Heart left ventricle (tissue), 16 donors: ENCODE results near the gene COL4A4. TPM values are rescaled to one million over a fixed set of nuclear protein-coding genes. Genes with fewer than 3 reads are reported as not detected.

Source experiments
- ATAC-seq, 4 donors: fragments of 200-7000 bp; cut with Tn5 transposase; one replicate each; pipeline ENCODE4 v1.9.1; 2020 to 2022; ENCODE audit warnings: moderate library complexity in 4 of 4, mild to moderate bottlenecking in 3 of 4, moderate number of reproducible peaks in 1 of 4
- DNase-seq, 5 donors: peaks; one replicate each; pipeline ENCODE4 v3.0.0-alpha.2; 2020
- H3K27ac ChIP-seq, 12 donors: fragments of 200-600 bp; sonication (generic) in 4 of 12; one replicate each; pipeline versions ENCODE4 v1.5.0 to v1.8.0; 2016 to 2022; ENCODE audit warnings: mild to moderate bottlenecking in 2 of 12
- H3K27me3 ChIP-seq, 9 donors: fragments of 200-600 bp; sonication (generic) in 2 of 9; one replicate each; pipeline versions ENCODE4 v1.5.1 to v1.8.0; 2016 to 2022; ENCODE audit warnings: mild to moderate bottlenecking in 3 of 9
- H3K36me3 ChIP-seq, 9 donors: fragments of 200-600 bp; sonication (generic) in 2 of 9; one replicate each; pipeline versions ENCODE4 v1.5.0 to v1.8.0; 2018 to 2022; ENCODE audit warnings: mild to moderate bottlenecking in 2 of 9
- H3K4me1 ChIP-seq, 12 donors: fragments of 200-600 bp; sonication (generic) in 4 of 12; one replicate each; pipeline versions ENCODE4 v1.5.0 to v1.8.0; 2016 to 2022; ENCODE audit warnings: mild to moderate bottlenecking in 3 of 12
- H3K4me3 ChIP-seq, 12 donors: fragments of 200-600 bp; sonication (generic) in 4 of 12; one replicate each; pipeline versions ENCODE4 v1.5.0 to v1.8.0; 2017 to 2022; ENCODE audit warnings: mild to moderate bottlenecking in 9 of 12, moderate library complexity in 4 of 12
- H3K9me3 ChIP-seq, 12 donors: fragments of 200-600 bp; sonication (generic) in 4 of 12; one replicate each; pipeline versions ENCODE4 v1.5.0 to v1.8.0; 2016 to 2022; ENCODE audit warnings: mild to moderate bottlenecking in 1 of 12
- POLR2A ChIP-seq, 2 donors: fragments of 450-650 bp; IDR thresholded peaks; one replicate each; pipeline ENCODE4 v1.6.1; 2017; ENCODE audit warnings: antibody characterized with exemption in 2 of 2, mild to moderate bottlenecking in 2 of 2, moderate library complexity in 2 of 2
- WGBS, 4 donors: extraction: QIAGEN DNeasy Blood & Tissue Kit in 2 of 4; methylation state at CpG; one replicate each; pipeline versions ENCODE4 v1.1.5 to v1.1.7; 2013 to 2018; 5-methylcytosine and 5-hydroxymethylcytosine counted together
- intact Hi-C, 10 donors: fragments of 100-400 bp; cut with DNase I; formaldehyde crosslinking; loops; one replicate each; pipeline versions ENCODE4 v1.11.1 to v1.14.2; 2022
- polyA plus RNA-seq, 2 donors: library from polyadenylated mRNA; stranded (reverse); fragments of 200-250 nt; gene quantifications; one replicate each; pipeline ENCODE4 v1.2.3, GENCODE V29; 2013
- total RNA-seq, 9 donors: library from RNA; depleted of rRNA in 2 of 9; stranded (reverse); fragments of >200 nt in 2 of 9; fragmentation: NEBNext Ultra II Directional in 3 of 9; extraction: Animal tissue kit (Norgen Biotek cat#: 25700) in 3 of 9; gene quantifications; one replicate each; pipeline versions ENCODE4 v1.1.0 to v1.2.4, GENCODE V29; 2016 to 2023
- TF ChIP-seq, protein P1 (sequence below), 12 donors: fragments of 200-600 bp; sonication (generic) in 4 of 12; IDR thresholded peaks; one replicate each; pipeline versions ENCODE4 v1.5.0 to v1.8.0; 2018 to 2022; ENCODE audit warnings: antibody characterized with exemption in 12 of 12, mild to moderate bottlenecking in 5 of 12
- donor health status: ischemic (EF 13 %, LVEDD 7.1; RV severe dilation, severe dysfunction).
- donor health status: healthy with polysubstance abuse.
- donor health status: DM: no; HTN: yes; CAD: no.
- donor health status: DM: no; HTN: no; CAD: no.
- donor health status: ischemic (EF 25% LVEDD 6.9; RV normal size, moderate dysfunction).
- donor health status: ischemic (EF 25% LVEDD 5.7; RV mildly dilated, moderate dysfunction).
- donor health status: healthy.
- donor health status: DM: yes; HTN: yes; CAD: no.
- donor health status: ischemic (EF 35%, LVEDD 5.7; RV mildly dilated, moderate dysfunction).
- donor health status: nonischemic (EF 11% LVEDD 7.7; RV severe dilation, severe dysfunction).
- donor health status: DM: yes; HTN: yes; CAD: no.
- donor health status: PGD.
- donor health status: ischemic (EF 29% LVEDD 5.4; RV normal size, mild dysfunction).
- donor health status: nonischemic (EF 23%, LVEDD 6.1; RV moderate dilation, normal function).

The COL4A4 gene
- total and polyA plus RNA-seq, 11 donors, result 1.0 to 9.9 (median 3.4) TPM

DNA sequence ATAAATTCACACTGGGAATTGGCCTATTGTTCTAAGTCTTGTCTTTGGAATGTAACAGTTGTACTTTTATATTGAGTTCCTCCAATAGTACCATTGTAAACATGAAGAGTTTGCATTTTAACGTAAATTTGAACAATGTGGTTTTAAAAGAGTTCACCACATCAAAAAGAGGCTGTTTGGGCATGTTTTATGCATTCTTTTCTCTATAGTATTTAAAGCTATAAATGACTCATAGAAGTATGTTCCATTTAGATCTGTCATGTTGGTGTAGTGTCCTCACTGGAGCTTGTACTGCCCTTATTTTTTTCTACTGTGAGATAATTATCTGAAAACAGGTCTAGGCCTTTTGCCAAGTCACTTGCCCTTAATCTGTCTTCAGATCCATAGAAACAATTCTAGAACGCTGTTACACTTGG is 186.2 kb downstream of the COL4A4 start:
- WGBS, 4 donors, result 80 to 91% (median 87%) methylated on average over 2 of the region's 2 CpGs
- no peak for TF ChIP-seq POLR2A (IDR thresholded peaks at IDR 0.05)
- TF ChIP-seq, protein P1, sequence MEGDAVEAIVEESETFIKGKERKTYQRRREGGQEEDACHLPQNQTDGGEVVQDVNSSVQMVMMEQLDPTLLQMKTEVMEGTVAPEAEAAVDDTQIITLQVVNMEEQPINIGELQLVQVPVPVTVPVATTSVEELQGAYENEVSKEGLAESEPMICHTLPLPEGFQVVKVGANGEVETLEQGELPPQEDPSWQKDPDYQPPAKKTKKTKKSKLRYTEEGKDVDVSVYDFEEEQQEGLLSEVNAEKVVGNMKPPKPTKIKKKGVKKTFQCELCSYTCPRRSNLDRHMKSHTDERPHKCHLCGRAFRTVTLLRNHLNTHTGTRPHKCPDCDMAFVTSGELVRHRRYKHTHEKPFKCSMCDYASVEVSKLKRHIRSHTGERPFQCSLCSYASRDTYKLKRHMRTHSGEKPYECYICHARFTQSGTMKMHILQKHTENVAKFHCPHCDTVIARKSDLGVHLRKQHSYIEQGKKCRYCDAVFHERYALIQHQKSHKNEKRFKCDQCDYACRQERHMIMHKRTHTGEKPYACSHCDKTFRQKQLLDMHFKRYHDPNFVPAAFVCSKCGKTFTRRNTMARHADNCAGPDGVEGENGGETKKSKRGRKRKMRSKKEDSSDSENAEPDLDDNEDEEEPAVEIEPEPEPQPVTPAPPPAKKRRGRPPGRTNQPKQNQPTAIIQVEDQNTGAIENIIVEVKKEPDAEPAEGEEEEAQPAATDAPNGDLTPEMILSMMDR (IDR thresholded peaks at IDR 0.05), result no peak
- no peak overlapping the region for H3K27ac ChIP-seq
- H3K4me3 ChIP-seq, result no peak overlapping the region
- H3K27me3 ChIP-seq, result no peaks in the 10 kb centered on the region
- ATAC-seq (no peak), DNase-seq (no peak)
- H3K9me3 ChIP-seq, result no peaks in the 10 kb centered on the region
- intact Hi-C loops, result no loop called here
- peaks cover 0 to 4% (median 0%) of the 10 kb centered on the region in 9 donors for H3K36me3 ChIP-seq
- H3K4me1 ChIP-seq, result peaks cover 0 to 4% (median 0%) of the 10 kb centered on the region in 12 donors

DNA sequence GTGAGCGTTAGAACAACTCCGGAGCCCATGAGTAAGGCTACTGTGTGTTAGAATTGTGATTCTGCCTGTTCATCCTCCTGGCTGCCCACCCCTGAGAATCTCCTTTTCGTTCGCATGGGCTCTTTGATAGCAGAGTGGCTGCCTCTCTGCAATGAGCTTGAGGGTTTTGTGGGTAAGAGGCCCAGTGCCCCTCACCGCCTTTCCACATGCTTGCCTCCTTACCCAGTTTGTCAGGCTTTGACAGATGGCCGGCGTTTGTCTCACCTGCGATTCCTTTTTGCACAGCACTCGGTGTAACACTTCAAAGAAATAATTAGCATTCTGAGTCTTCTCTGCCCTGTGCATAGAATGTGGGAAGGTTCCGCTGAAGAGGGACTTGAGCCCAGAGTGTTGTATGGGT is 190.2 kb downstream of the COL4A4 start:
- no peak overlapping the region for H3K27ac ChIP-seq
- no peak for DNase-seq
- H3K4me3 ChIP-seq, result no peak overlapping the region
- ATAC-seq, result no peak
- H3K4me1 ChIP-seq, result peaks cover 0 to 3% (median 0%) of the 10 kb centered on the region in 12 donors
- WGBS, 4 donors, result 89 to 94% (median 92%) methylated on average over 10 of the region's 10 CpGs
- no peaks in the 10 kb centered on the region for H3K27me3 ChIP-seq
- H3K9me3 ChIP-seq, result no peaks in the 10 kb centered on the region
- intact Hi-C loops, result no loop called here
- no peak for TF ChIP-seq POLR2A (IDR thresholded peaks at IDR 0.05)
- TF ChIP-seq, protein P1 (IDR thresholded peaks at IDR 0.05), result no peak
- peaks cover 0 to 4% (median 0%) of the 10 kb centered on the region in 9 donors for H3K36me3 ChIP-seq

DNA sequence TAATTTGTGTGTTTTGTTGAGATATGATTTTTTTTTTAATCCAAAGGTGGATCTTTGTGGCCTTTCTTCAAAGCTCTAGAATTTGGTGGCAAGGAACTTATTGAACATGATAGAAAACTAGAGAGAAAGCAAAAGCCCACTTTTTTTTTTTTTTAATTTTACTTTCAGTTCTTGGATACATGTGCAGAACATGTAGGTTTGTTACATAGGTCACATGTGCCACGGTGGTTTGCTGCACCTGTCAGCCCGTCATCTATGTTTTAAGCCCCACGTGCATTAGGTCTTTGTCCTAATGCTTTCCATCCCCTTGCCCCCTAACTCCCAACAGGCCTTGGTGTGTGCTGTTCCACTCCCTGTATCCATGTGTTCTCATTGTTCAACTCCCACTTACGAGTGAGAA is 192.2 kb downstream of the COL4A4 start:
- peaks cover 0 to 4% (median 0%) of the 10 kb centered on the region in 9 donors for H3K36me3 ChIP-seq
- ATAC-seq (no peak), DNase-seq (no peak)
- H3K4me1 ChIP-seq, result peaks cover 0 to 3% (median 0%) of the 10 kb centered on the region in 12 donors
- H3K27ac ChIP-seq, result no peak overlapping the region
- H3K4me3 ChIP-seq, result no peak overlapping the region
- H3K9me3 ChIP-seq, result peaks cover 0 to 6% (median 0%) of the 10 kb centered on the region in 12 donors
- H3K27me3 ChIP-seq, result no peaks in the 10 kb centered on the region
- TF ChIP-seq POLR2A (IDR thresholded peaks at IDR 0.05), result no peak
- TF ChIP-seq, protein P1 (IDR thresholded peaks at IDR 0.05), result no peak
- intact Hi-C loops, result no loop called here
- 92 to 96% (median 94%) methylated on average over 4 of the region's 4 CpGs for WGBS, 4 donors

DNA sequence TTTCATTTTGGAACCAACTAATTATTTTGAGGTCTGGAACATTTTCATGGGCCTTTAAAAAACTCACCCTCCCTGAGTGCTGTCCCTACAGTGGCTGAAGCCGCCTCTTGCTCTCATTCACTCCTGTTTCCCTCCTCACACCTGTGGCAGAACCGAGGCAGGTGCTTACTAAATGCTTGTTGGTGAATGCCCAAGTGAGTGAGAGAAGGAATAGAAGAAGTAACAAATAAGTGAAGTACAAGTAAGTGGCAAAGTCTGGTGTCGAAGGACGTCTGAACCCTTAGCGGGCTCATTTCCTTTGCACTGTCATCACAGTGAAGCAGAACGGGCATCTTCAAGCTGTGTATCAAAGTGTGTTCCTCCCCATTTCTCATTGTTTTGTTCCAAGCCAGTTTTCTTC is 192.9 kb downstream of the COL4A4 start:
- Histone ChIP-seq H3K4me1 (peaks cover 0 to 3% (median 0%) of the 10 kb centered on the region in 12 donors), H3K9me3 (peaks cover 0 to 6% (median 0%) of the 10 kb centered on the region in 12 donors), H3K36me3 (peaks cover 0 to 4% (median 0%) of the 10 kb centered on the region in 9 donors), H3K27ac (no peak overlapping the region), H3K4me3 (no peak overlapping the region), H3K27me3 (no peaks in the 10 kb centered on the region)
- 75 to 85% (median 81%) methylated on average over 6 of the region's 6 CpGs for WGBS, 4 donors
- intact Hi-C loops, result no loop called here
- ATAC-seq (no peak), DNase-seq (no peak)
- no peak for TF ChIP-seq POLR2A (IDR thresholded peaks at IDR 0.05)
- TF ChIP-seq, protein P1 (IDR thresholded peaks at IDR 0.05), result no peak
